Activated CD8-positive, alpha-beta memory T cell treated with anti-CD3 and anti-CD28 coated beads, Interleukin-2, amount 50 U/mL, for 1 hour (primary cell): ENCODE results near the gene POP5.
"Not testable (repeated sequence)": the region's sequence is repeated elsewhere in the genome, so short reads cannot be mapped to it uniquely, and the experiment has no call there.

Source experiments
- DNase-seq: peaks from one replicate; pipeline ENCODE4 v3.0.0-alpha.2; 2020; ENCODE audit errors: extremely low read depth

Gene POP5

DNA sequence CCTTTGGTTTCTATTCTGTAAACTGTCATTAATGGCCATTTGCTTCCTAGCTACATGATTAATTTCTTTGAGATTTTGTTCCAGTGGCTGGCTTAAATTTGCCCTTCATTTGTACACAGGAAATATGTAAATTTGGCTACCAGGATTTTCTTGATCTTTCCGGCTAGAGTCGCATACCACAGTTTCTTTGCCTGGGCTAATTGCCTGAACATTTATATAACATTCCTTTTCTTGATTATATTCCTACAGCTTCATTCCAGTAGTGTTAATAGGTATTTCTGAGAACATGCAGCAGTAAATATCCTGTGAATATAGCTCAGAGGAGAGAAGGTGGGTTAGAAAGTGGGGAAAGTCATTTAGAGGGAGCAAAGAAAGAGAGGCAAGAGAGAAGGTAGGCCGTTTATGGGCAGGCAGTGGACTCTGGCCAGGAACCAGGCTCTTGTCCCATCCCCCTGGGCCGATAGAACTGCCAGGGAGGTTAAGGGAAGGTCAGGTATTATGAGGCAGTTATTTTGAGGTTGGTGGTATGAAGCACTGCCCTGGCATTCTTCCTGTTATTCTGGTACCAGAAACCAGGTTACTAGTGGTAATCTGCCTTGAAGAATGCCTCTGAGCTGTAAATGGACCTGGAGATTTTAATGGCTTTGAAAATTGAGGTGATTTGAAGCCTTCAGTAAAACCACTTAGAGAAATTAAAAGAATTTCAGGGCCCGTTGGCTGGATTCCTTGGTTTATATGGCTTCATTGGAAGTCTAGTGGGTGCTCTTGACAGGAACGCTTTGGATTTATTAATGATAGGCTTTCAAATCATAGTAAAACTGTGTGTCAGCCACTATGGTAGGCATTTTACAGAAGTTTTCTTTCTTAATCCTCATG, 42.7 kb downstream of the POP5 start:
- DNase-seq, result no peak

DNA sequence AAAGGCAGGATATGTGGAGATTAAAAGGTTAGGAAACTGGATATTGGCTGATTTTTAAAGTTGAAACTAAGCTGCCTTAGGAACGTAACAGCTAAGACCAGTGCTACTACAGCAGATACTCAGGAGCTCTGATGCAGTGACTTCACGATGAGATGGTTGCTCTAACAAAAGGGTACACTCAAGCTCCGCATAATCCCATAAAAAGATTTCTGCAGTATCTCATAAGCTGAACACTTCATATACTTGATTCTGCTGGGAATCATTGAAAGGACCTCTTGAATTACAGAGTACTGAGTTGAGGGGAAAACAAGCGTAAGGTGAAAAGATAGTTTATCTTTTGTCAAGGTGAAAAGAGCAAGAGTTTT, 43.4 kb downstream of the POP5 start:
- DNase-seq, result no peak

DNA sequence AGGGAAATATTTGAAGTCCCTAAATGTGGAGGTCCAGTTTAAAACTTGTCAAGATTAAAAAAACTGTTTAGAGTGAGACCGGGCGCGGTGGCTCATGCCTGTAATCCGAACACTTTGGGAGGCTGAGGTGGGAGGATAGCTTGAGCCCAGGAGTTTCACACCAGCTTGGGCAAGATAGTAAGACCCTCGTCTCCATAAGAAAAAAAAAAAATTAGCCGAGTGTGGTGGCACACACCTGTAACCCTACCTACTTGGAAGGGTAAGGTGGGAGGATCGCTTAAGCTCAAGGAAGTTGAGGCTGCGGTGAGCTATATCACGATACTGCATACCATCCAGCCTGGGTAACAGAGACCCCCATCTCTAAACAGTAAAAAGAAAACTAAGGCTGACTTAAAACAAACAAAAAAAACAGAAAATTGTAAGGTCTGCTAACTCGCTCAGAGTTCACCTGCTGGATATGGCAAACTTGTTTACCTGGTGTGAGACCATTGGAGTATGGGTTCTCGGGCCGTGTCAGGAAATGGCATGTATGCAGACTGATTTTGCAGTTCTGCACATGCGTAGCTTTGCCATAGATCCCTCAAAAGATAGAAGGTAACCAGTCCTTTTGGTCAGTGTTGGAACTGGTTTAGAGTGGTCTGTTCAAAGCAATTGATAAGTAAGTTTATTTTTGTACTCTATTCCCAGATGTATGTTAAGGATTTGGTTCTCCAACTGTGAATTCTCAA, 45.0 kb downstream of the POP5 start:
- no peak for DNase-seq

DNA sequence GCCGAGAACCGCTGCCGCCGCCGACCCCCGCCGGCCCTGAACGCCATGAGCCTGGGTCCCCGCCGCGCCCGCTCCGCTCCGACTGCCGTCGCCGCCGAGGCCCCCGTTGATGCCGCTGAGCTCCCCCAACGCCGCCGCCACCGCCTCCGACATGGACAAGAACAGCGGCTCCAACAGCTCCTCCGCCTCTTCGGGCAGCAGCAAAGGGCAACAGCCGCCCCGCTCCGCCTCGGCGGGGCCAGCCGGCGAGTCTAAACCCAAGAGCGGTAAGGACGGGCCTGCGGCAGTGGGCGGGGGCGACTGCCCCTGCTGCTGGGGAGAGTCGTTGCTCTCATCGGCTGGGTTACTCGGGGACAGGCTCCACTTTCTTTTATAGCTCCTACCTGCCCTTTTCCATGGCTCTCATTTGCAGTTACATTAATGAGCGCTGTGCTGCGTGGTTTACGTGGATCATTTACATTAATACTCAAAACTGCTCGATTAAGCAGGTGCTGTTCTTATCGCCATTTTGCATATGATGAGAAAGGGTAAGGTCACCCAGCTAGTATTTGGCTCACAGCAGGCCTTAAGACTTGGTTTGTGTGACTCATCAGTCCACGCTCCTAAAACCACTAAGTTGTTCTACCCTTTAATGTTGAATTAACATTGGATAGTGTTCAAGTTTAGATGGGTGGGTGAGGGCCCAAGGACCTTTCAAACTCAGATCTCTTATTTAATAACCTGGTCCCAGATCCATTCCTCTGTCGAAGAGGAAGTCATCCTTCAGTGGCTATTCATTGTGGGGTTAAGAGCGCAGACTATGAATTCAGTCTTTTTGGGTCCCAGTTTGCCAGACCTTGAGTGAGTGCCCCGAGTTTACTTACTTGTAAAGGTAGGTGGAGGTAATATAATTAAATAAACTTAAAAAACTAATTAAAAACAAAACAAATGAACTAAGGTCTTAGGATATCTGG, 46.2 kb downstream of the POP5 start:
- DNase-seq, result no peak

- peak; percentile 53 for DNase-seq
Measured at GRCh38 chr12:120534203-120534702, 46.9 kb downstream of the POP5 start, which contains the start of gene RNF10. TSS of gene RNF10 (plus strand) at chr12:120534356. CDS start at chr12:120534812, 456 bp downstream.

GRCh38 chr12:120532701-120533238, 48.4 kb downstream of the POP5 start:
- no peak for DNase-seq

DNA sequence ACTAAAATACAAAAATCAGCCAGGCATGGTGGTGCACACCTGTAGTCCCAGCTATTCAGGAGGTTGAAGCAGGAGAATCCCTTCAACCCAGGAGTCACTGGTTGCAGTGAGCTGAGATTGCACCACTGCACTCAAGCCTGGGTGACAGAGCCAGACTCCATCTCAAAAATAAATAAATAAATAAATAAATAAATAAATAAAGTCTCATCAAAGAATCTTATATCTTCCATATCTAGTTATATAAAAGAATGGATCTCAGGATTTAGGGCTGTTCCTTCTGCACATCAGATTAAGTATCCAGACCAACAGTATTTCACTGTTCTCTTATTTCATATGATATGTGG, 50.8 kb downstream of the POP5 start:
- DNase-seq, result not testable (repeated sequence)

DNA sequence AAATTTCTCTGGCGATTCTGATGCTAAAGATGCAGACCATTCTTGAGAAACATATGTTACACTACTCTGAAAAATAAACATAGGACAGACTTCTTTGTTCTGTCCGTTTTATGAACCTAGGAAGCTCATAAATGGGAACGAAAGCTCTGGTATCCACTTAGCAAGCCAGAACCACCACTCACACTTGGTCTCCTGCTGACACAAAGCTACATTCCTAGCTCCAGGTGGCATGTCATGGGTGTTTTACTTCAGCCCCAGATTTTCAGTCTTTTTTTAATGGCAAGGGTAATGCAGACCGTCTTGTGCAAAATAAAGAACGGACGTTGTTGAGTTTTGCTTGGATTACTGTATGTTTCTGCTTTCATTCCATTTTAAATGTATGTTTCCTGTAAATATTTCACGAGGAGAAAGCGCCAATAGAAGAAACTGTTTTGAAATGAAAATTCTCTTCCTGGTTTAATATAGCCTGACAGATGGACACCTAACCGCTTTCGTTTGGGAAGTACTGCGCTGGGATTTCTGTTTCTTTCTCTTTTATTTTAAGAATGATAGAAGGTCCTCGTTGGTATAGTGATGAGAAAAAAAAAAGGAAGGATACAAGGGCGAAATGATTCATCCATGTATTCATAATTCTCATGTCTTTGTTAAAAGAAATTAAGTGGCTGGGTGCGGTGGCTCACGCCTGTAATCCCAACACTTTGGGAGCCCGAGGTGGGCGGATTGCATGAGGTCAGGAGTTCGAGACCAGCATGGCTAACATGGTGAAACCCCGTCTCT, 51.4 kb downstream of the POP5 start:
- no peak for DNase-seq

DNA sequence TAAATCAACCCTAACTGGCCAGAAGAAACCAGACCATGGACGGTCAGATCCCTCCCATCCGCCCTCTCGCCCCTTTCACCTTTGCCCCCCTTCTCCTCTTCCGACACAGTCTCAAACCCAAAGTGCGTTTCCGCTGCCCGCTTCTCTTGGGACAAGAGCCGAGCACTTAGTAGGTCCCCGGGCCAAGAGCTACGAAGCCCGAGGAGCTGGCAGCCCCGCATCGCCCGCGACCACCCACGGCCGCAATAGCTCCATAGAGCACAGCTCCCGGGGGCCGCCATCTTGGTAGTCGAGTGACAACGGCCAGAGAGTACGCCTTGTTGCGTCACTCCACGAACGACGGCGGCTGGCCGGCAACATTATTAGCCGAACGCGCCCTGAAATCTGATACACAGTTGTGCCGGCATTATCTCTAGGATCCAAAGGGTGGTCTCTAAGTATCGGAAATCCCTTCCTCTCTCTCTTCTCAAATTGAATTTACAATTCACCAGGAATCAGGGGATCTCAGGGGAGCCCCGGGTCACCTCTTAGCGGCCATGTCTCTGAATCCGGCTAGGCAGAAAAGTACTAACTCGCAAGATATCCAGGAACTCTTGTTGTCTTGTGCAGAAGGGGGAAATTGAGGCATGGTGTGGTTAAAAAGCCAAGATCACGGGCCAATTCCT, 52.2 kb downstream of the POP5 start, which contains the start of gene COQ5:
Gene COQ5, minus strand, starts transcription at position 298 of the 665 bp plus-strand sequence. Its CDS starts 17 bp downstream, at position 281.
- peak; percentile 57 for DNase-seq
